CD4-positive, alpha-beta T cell (primary cell): ENCODE results near the gene C1orf198. TPM values are rescaled to one million over a fixed set of nuclear protein-coding genes. Genes with fewer than 3 reads are reported as not detected.

ENCODE experiments used
- ATAC-seq: fragments of 200-7000 bp; cut with Tn5 transposase; one replicate; pipeline ENCODE4 v1.10.0; 2022; ENCODE audit warnings: mild to moderate bottlenecking; ENCODE audit not compliant: poor library complexity
- CTCF ChIA-PET: fragments of 350-600 bp; sonication (Branson Sonifier 250); formaldehyde crosslinking; loops from one replicate; lab custom pipeline; 2021; ENCODE audit warnings: antibody characterized with exemption, inconsistent platforms; lab: Charles Lee
- POLR2A ChIA-PET: fragments of 350-600 bp; sonication (Branson Sonifier 250); formaldehyde crosslinking; loops from one replicate; lab custom pipeline; 2021; ENCODE audit warnings: antibody characterized with exemption, inconsistent platforms; lab: Charles Lee
- DNase-seq, 14 experiments: peaks; one replicate each; pipeline ENCODE4 v3.0.0-alpha.2; 2013 to 2020; ENCODE audit warnings: mixed read lengths in 2 of 14
- H3K27ac ChIP-seq, 2 donors: one replicate each; pipeline versions ENCODE4 v1.5.1 to v1.7.0; 2013; ENCODE audit warnings: low read length in 2 of 2, low read depth in 1 of 2, mild to moderate bottlenecking in 1 of 2
- H3K27me3 ChIP-seq, 2 experiments: 1 replicate in 1 of 2; 2 replicates in 1 of 2; pipeline versions ENCODE4 v1.6.1 to v1.7.0; 2013; ENCODE audit warnings: low read length in 2 of 2, control low read depth in 1 of 2, mild to moderate bottlenecking in 1 of 2, moderate library complexity in 1 of 2; ENCODE audit not compliant: insufficient read depth in 2 of 2, control insufficient read depth in 1 of 2
- H3K36me3 ChIP-seq: one replicate; pipeline ENCODE4 v1.6.1; 2013; ENCODE audit warnings: low read length, control low read depth; ENCODE audit not compliant: insufficient read depth
- H3K4me1 ChIP-seq: one replicate; pipeline ENCODE4 v1.6.1; 2013; ENCODE audit warnings: low read length, control low read depth; ENCODE audit not compliant: insufficient read depth
- H3K4me3 ChIP-seq: one replicate; pipeline ENCODE4 v1.5.1; 2013; ENCODE audit warnings: mild to moderate bottlenecking, low read length, moderate library complexity
- H3K9me3 ChIP-seq, 2 experiments: 1 replicate in 1 of 2; 2 replicates in 1 of 2; pipeline versions ENCODE4 v1.6.1 to v1.7.0; 2013; ENCODE audit warnings: low read length in 2 of 2, mild to moderate bottlenecking in 2 of 2, control low read depth in 1 of 2, moderate library complexity in 1 of 2; ENCODE audit not compliant: control insufficient read depth in 1 of 2, insufficient read depth in 1 of 2
- H3K27ac Mint-ChIP-seq: one replicate; pipeline ENCODE4 v1.8.0; 2020; ENCODE audit warnings: mixed read lengths
- H3K27me3 Mint-ChIP-seq: one replicate; pipeline ENCODE4 v1.8.0; 2021; ENCODE audit warnings: mixed read lengths
- H3K36me3 Mint-ChIP-seq: one replicate; pipeline ENCODE4 v1.8.0; 2021; ENCODE audit warnings: low read depth, mixed read lengths
- H3K4me1 Mint-ChIP-seq: one replicate; pipeline ENCODE4 v1.8.0; 2021; ENCODE audit warnings: low read depth, mixed read lengths
- H3K4me3 Mint-ChIP-seq: one replicate; pipeline ENCODE4 v1.8.0; 2020; ENCODE audit warnings: mild to moderate bottlenecking, mixed read lengths
- H3K9me3 Mint-ChIP-seq: one replicate; pipeline ENCODE4 v1.8.0; 2020; ENCODE audit warnings: mixed read lengths
- CTCF ChIP-seq: fragments of 200-600 bp; IDR thresholded peaks from one replicate; pipeline ENCODE4 v1.8.0; 2022; ENCODE audit warnings: antibody characterized with exemption, mild to moderate bottlenecking
- intact Hi-C, 2 experiments: fragments of 100-400 bp; cut with DNase I in 1 of 2; cut with micrococcal nuclease in 1 of 2; formaldehyde crosslinking; loops; one replicate each; pipeline versions ENCODE4 v1.15.1 to v1.9.0; 2023 to 2025; cut with DNase I, micrococcal nuclease
- total RNA-seq, 174 experiments: library from RNA in 2 of 174; stranded (reverse) in 2 of 174; gene quantifications; one replicate each; pipeline ENCODE4 v1.2.3 and lab custom pipeline; 2021 to 2026

C1orf198 gene
- total RNA-seq, 2 experiments from 2014 or later, result 2.2 TPM

- Histone ChIP-seq H3K27ac (no peak overlapping the region), H3K4me1 (peaks cover 12% of the 10 kb centered on the region), H3K36me3 (no peaks in the 10 kb centered on the region), H3K9me3 (no peaks in the 10 kb centered on the region), H3K4me3 (no peak overlapping the region), H3K27me3 (peaks cover 3 to 7% of the 10 kb centered on the region in 2 experiments)
- intact Hi-C loops, result loop anchor here in 1 of 2 experiments (10.0 kb wide), 1 partner anchor 561 kb away; the partner anchor contains the start of gene EGLN1
- Mint-ChIP-seq H3K4me1 (peaks cover 27% of the 10 kb centered on the region), H3K4me3 (peak overlapping the region; percentile 6), H3K36me3 (no peaks in the 10 kb centered on the region), H3K9me3 (no peaks in the 10 kb centered on the region), H3K27me3 (no peaks in the 10 kb centered on the region), H3K27ac (no peak overlapping the region)
- no peak for ATAC-seq
- POLR2A ChIA-PET, result no interaction called here
- CTCF ChIA-PET, result no interaction called here
- TF ChIP-seq CTCF, result no peak
- no peak for DNase-seq
Measured at GRCh38 chr1:230863449-230863848, 4.9 kb downstream of the C1orf198 start.

GRCh38 chr1:230861970-230862595, 6.2 kb downstream of the C1orf198 start:
- H3K27ac ChIP-seq, result no peak overlapping the region
- Mint-ChIP-seq H3K4me1 (peaks cover 20% of the 10 kb centered on the region), H3K4me3 (no peak overlapping the region), H3K36me3 (no peaks in the 10 kb centered on the region), H3K27ac (no peak overlapping the region), H3K27me3 (no peaks in the 10 kb centered on the region), H3K9me3 (no peaks in the 10 kb centered on the region)
- ATAC-seq, result no peak
- no peaks in the 10 kb centered on the region for H3K36me3 ChIP-seq
- ChIA-PET CTCF (no interaction called here), POLR2A (no interaction called here)
- no peaks in the 10 kb centered on the region for H3K9me3 ChIP-seq
- H3K4me3 ChIP-seq, result no peak overlapping the region
- DNase-seq, result no peak
- TF ChIP-seq CTCF, result no peak
- intact Hi-C loops, result loop anchor here in 1 of 2 experiments (10.0 kb wide), 1 partner anchor 563 kb away; the partner anchor contains the start of gene EGLN1
- no peaks in the 10 kb centered on the region for H3K27me3 ChIP-seq
- H3K4me1 ChIP-seq, result peaks cover 4% of the 10 kb centered on the region

- ChIA-PET POLR2A (no interaction called here), CTCF (no interaction called here)
- TF ChIP-seq CTCF, result no peak
- Histone ChIP-seq H3K4me3 (no peak overlapping the region), H3K4me1 (peaks cover 3% of the 10 kb centered on the region), H3K9me3 (no peaks in the 10 kb centered on the region), H3K27me3 (no peaks in the 10 kb centered on the region), H3K36me3 (no peaks in the 10 kb centered on the region), H3K27ac (no peak overlapping the region)
- intact Hi-C loops, result loop anchor here in 1 of 2 experiments (10.0 kb wide), 1 partner anchor 563 kb away; the partner anchor contains the start of gene EGLN1
- no peaks in the 10 kb centered on the region for H3K9me3 Mint-ChIP-seq
- no peaks in the 10 kb centered on the region for H3K27me3 Mint-ChIP-seq
- H3K4me3 Mint-ChIP-seq, result no peak overlapping the region
- no peak overlapping the region for H3K27ac Mint-ChIP-seq
- peaks cover 14% of the 10 kb centered on the region for H3K4me1 Mint-ChIP-seq
- DNase-seq (no peak), ATAC-seq (no peak)
- H3K36me3 Mint-ChIP-seq, result no peaks in the 10 kb centered on the region
Measured at GRCh38 chr1:230861489-230861888, 6.8 kb downstream of the C1orf198 start.
